NB4 (cell line): Measurements from ENCODE around the gene UBE2F.

ENCODE experiments used
- CTCF ChIP-seq: IDR thresholded peaks from one replicate; pipeline ENCODE4 v1.5.1; 2012; ENCODE audit warnings: low read depth, low read length
- POLR2A ChIP-seq: IDR thresholded peaks from 2 replicates; pipeline ENCODE4 v1.6.1; 2011; ENCODE audit warnings: mild to moderate bottlenecking; ENCODE audit not compliant: insufficient read length; ENCODE audit errors: extremely low read depth

GRCh38 chr2:238081150-238081549 lies 114.3 kb downstream of the UBE2F start:
- no peak for TF ChIP-seq CTCF
- no peak for TF ChIP-seq POLR2A
